Naive thymus-derived CD4-positive, alpha-beta T cell (primary cell): ENCODE data around the gene GORASP2. TPM values are rescaled to one million over a fixed set of nuclear protein-coding genes. Genes with fewer than 3 reads are reported as not detected.
A peak's percentile ranks its signal among the peaks of the same experiment; 100 is the strongest.

ENCODE experiments used
- ATAC-seq: fragments of 150-1000 bp; cut with Tn5 transposase; 2 replicates; pipeline ENCODE4 v1.10.0; 2021; ENCODE audit warnings: mild to moderate bottlenecking, moderate library complexity
- CTCF ChIA-PET: fragments of 350-600 bp; sonication (Branson Sonifier 250); formaldehyde crosslinking; loops from one replicate; lab custom pipeline; 2021; ENCODE audit warnings: antibody characterized with exemption; lab: Charles Lee
- POLR2A ChIA-PET: fragments of 350-600 bp; sonication (Branson Sonifier 250); formaldehyde crosslinking; loops from one replicate; lab custom pipeline; 2021; ENCODE audit warnings: antibody characterized with exemption, inconsistent platforms; lab: Charles Lee
- DNase-seq, 9 donors: peaks; one replicate each; pipeline versions ENCODE4 v3.0.0 to v3.0.0-alpha.2; 2020 to 2022; ENCODE audit warnings: mixed read lengths in 1 of 9
- H3K27ac ChIP-seq: one replicate; pipeline ENCODE4 v1.7.0; 2013; ENCODE audit warnings: mild to moderate bottlenecking, low read depth, low read length, moderate library complexity
- H3K27me3 ChIP-seq, 2 donors: one replicate each; pipeline ENCODE4 v1.7.0; 2013; ENCODE audit warnings: low read length in 2 of 2, mild to moderate bottlenecking in 2 of 2, moderate library complexity in 2 of 2; ENCODE audit not compliant: control insufficient read depth in 2 of 2, insufficient read depth in 2 of 2
- H3K36me3 ChIP-seq, 3 experiments: 1 replicate in 2 of 3; 2 replicates in 1 of 3; pipeline ENCODE4 v1.7.0; 2013; ENCODE audit warnings: low read length in 3 of 3, mild to moderate bottlenecking in 3 of 3, moderate library complexity in 1 of 3; ENCODE audit not compliant: insufficient read depth in 3 of 3, control insufficient read depth in 2 of 3
- H3K4me1 ChIP-seq, 2 donors: one replicate each; pipeline ENCODE4 v1.7.0; 2013; ENCODE audit warnings: low read length in 2 of 2, mild to moderate bottlenecking in 2 of 2, moderate library complexity in 1 of 2; ENCODE audit not compliant: control insufficient read depth in 2 of 2, insufficient read depth in 2 of 2
- H3K4me3 ChIP-seq: 2 replicates; pipeline ENCODE4 v1.7.0; 2013; ENCODE audit warnings: mild to moderate bottlenecking, low read length
- H3K9me3 ChIP-seq, 3 experiments: 1 replicate in 2 of 3; 2 replicates in 1 of 3; pipeline ENCODE4 v1.7.0; 2013; ENCODE audit warnings: low read length in 3 of 3; ENCODE audit not compliant: control insufficient read depth in 2 of 3
- H3K27ac Mint-ChIP-seq, 9 donors: one replicate each; pipeline ENCODE4 v1.8.0; 2020 to 2022; ENCODE audit warnings: mixed read lengths in 9 of 9, mild to moderate bottlenecking in 8 of 9, moderate library complexity in 5 of 9, inconsistent platforms in 2 of 9
- H3K27me3 Mint-ChIP-seq, 5 donors: one replicate each; pipeline ENCODE4 v1.8.0; 2021 to 2022; ENCODE audit warnings: mixed read lengths in 5 of 5, mild to moderate bottlenecking in 1 of 5
- H3K36me3 Mint-ChIP-seq, 5 donors: one replicate each; pipeline ENCODE4 v1.8.0; 2020 to 2022; ENCODE audit warnings: mixed read lengths in 5 of 5, mild to moderate bottlenecking in 3 of 5, inconsistent platforms in 1 of 5
- H3K4me1 Mint-ChIP-seq, 7 donors: one replicate each; pipeline ENCODE4 v1.8.0; 2020 to 2022; ENCODE audit warnings: mixed read lengths in 7 of 7, mild to moderate bottlenecking in 3 of 7, inconsistent platforms in 1 of 7
- H3K4me3 Mint-ChIP-seq, 10 donors: one replicate each; pipeline ENCODE4 v1.8.0; 2020 to 2022; ENCODE audit warnings: mild to moderate bottlenecking in 10 of 10, mixed read lengths in 10 of 10, moderate library complexity in 6 of 10, inconsistent platforms in 2 of 10
- H3K9me3 Mint-ChIP-seq, 11 donors: one replicate each; pipeline ENCODE4 v1.8.0; 2020 to 2022; ENCODE audit warnings: mixed read lengths in 11 of 11, mild to moderate bottlenecking in 4 of 11, inconsistent platforms in 1 of 11, moderate library complexity in 1 of 11
- intact Hi-C, 2 donors: fragments of 100-400 bp; cut with micrococcal nuclease; formaldehyde crosslinking; loops; one replicate each; pipeline ENCODE4 v1.15.1; 2023
- polyA plus RNA-seq, 2 donors: library from polyadenylated mRNA; unstranded; fragments of 300-500 nt; fragmentation: Illumina TruSeq; gene quantifications; one replicate each; pipeline ENCODE4 v1.2.3, GENCODE V29; 2021
- total RNA-seq, 6 experiments: library from RNA in 5 of 6; stranded (reverse) in 5 of 6; gene quantifications; 1 replicate in 5 of 6; 2 replicates in 1 of 6; pipeline ENCODE4 v1.2.3 and lab custom pipeline; 2021 to 2026

The GORASP2 gene
- total and polyA plus RNA-seq, 7 experiments from 2014 or later = 65.2 to 104 (median 77.2) TPM

DNA sequence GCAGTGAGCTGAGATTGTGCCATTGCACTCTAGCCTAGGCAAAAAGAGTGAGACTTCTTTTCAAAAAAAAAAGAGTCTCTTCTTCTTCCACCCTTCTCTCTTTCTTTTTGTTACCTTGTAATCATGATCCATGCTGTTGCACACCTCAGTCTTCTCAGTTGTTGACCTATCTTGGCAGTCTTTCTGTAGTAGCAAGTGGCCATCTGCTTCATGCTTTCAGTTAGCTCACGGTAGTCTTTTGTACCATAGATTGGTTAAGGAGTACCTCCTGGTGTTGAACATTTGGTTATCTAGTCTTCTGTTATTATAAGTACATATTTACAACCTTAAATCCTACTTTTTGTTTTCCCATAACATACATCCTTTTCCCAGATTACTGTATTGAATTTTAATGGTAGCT is 3.1 kb downstream of the GORASP2 start:
- H3K4me1 ChIP-seq = peaks cover 22 to 32% of the 10 kb centered on the region in 2 donors
- ATAC-seq (no peak), DNase-seq (no peak)
- Mint-ChIP-seq H3K4me3 (peak overlapping the region; percentile 9 to 95 (median 58)), H3K27me3 (no peaks in the 10 kb centered on the region), H3K4me1 (peaks cover 33 to 70% (median 64%) of the 10 kb centered on the region in 7 donors), H3K27ac (peak overlapping the region in 3 of 9 donors; percentile 21 to 74 (median 59)), H3K36me3 (peaks cover 0 to 16% (median 3%) of the 10 kb centered on the region in 5 donors), H3K9me3 (peaks cover 0 to 7% (median 0%) of the 10 kb centered on the region in 11 donors)
- intact Hi-C loops = no loop called here
- POLR2A ChIA-PET = interaction anchor here (0.9 kb wide), 1 partner anchor 215 kb away, joined by 6 read pairs; no protein-coding TSS in a partner anchor
- no peaks in the 10 kb centered on the region for H3K9me3 ChIP-seq
- H3K4me3 ChIP-seq = no peak overlapping the region
- no peaks in the 10 kb centered on the region for H3K27me3 ChIP-seq
- no peak overlapping the region for H3K27ac ChIP-seq
- CTCF ChIA-PET = interaction anchor here (1.0 kb wide), 1 partner anchor 19 kb away, joined by 3 read pairs; no protein-coding TSS in a partner anchor
- peaks cover 0 to 13% (median 4%) of the 10 kb centered on the region in 3 experiments for H3K36me3 ChIP-seq

DNA sequence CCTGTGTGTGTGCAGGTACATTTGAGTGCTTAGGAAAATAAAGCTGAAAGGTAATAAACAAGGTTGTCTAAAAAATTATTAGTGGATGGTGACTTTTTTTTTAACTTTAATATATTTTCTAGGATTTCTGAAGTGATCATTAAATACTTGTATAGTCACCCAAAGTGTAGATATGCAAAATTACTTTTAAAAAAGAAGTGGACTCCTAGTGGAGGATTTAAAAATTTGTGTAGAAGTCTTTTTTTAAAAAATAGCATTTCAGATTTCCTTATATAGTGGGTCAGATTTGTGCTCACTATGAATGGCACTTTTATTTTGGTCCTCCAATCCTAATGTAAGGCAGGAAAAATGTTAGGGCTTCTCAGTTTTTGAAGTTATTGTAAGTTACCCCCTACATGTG is 3.9 kb downstream of the GORASP2 start:
- Mint-ChIP-seq H3K4me3 (peak overlapping the region in 1 of 10 donors; percentile 65), H3K9me3 (peaks cover 0 to 5% (median 0%) of the 10 kb centered on the region in 11 donors), H3K36me3 (peaks cover 0 to 16% (median 3%) of the 10 kb centered on the region in 5 donors), H3K27ac (no peak overlapping the region), H3K27me3 (no peaks in the 10 kb centered on the region), H3K4me1 (peaks cover 39 to 76% (median 70%) of the 10 kb centered on the region in 7 donors)
- ChIA-PET CTCF (interaction anchor here (1.0 kb wide), 1 partner anchor 18 kb away, joined by 3 read pairs; no protein-coding TSS in a partner anchor), POLR2A (no interaction called here)
- Histone ChIP-seq H3K4me3 (no peak overlapping the region), H3K4me1 (peaks cover 26 to 29% of the 10 kb centered on the region in 2 donors), H3K36me3 (peaks cover 0 to 17% (median 4%) of the 10 kb centered on the region in 3 experiments), H3K9me3 (no peaks in the 10 kb centered on the region), H3K27ac (no peak overlapping the region), H3K27me3 (no peaks in the 10 kb centered on the region)
- ATAC-seq (no peak), DNase-seq (no peak)
- intact Hi-C loops = no loop called here

DNA sequence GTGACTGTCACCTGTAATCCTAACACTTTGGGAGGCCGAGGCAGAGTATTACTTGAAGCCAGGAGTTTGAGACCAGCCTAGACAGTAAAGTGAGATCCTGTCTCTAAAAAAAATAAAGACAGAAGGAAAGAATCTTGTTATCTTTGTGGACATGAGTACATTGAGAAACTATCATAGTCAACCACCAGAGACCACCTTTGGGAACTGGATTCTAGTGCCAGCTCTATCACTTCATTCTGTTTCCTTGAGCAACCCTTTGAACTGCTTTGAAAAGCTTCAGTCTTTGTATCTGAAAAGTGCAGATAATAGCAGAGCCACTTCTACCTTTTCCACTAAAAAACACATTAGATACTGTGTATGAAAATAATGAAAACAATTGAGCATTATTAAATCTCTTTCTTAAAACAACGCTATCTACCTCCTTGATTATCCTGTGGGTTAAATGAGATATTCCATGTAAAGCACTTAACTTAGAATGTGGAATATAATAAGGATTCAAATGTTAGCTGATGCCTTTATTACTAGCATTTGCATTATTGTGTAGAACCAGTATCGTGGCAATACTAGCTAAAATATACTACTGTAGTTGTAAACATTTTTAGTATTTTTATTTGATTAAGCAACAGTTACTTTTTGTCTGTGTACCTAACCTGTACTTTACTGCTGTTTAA is 8.8 kb downstream of the GORASP2 start:
- H3K4me1 Mint-ChIP-seq = peaks cover 41 to 87% (median 84%) of the 10 kb centered on the region in 7 donors

DNA sequence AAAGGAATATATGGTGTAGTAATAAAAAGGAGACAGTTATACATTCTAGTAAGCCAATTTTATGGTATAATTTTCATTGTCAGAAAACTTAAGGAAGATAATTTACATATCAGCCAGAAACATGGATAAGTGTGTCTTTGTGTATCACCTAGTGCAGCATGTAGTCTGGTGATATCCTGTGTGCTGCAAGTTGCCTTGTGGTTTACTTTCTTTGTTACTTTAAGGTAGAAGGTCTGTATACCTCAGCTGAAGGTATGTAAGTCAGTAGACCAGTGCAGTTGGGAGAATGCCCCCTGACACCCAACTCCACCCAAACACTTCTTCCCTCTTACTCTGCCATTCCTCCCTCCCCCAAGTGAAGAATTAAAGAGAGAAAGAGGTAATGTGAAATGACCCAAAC is 11.0 kb downstream of the GORASP2 start:
- peak overlapping the region in 3 of 9 donors; percentile 21 to 63 (median 48) for H3K27ac Mint-ChIP-seq
- ATAC-seq (peak; percentile 37), DNase-seq (no peak)
- POLR2A ChIA-PET = no interaction called here
- H3K4me1 ChIP-seq = peaks cover 6 to 27% of the 10 kb centered on the region in 2 donors
- peak overlapping the region in 3 of 10 donors; percentile 9 to 60 (median 17) for H3K4me3 Mint-ChIP-seq
- peaks cover 0 to 12% (median 4%) of the 10 kb centered on the region in 3 experiments for H3K36me3 ChIP-seq
- H3K36me3 Mint-ChIP-seq = peaks cover 0 to 19% (median 3%) of the 10 kb centered on the region in 5 donors
- no peaks in the 10 kb centered on the region for H3K9me3 Mint-ChIP-seq
- H3K4me3 ChIP-seq = no peak overlapping the region
- peaks cover 41 to 86% (median 83%) of the 10 kb centered on the region in 7 donors for H3K4me1 Mint-ChIP-seq
- CTCF ChIA-PET = interaction anchor here (2.4 kb wide), 1 partner anchor 11 kb away, joined by 9 read pairs; the partner anchor contains the start of gene GORASP2
- intact Hi-C loops = loop anchor here in 1 of 2 donors (1.0 kb wide), 1 partner anchor 11 kb away; the partner anchor contains the start of gene GORASP2
- H3K27me3 ChIP-seq = no peaks in the 10 kb centered on the region
- H3K27me3 Mint-ChIP-seq = no peaks in the 10 kb centered on the region
- no peak overlapping the region for H3K27ac ChIP-seq
- H3K9me3 ChIP-seq = no peaks in the 10 kb centered on the region

More for the DNA sequence above, 8.8 kb downstream of the GORASP2 start:
- no peaks in the 10 kb centered on the region for H3K9me3 Mint-ChIP-seq
- peaks cover 0 to 17% (median 4%) of the 10 kb centered on the region in 5 donors for H3K36me3 Mint-ChIP-seq
- Histone ChIP-seq H3K4me3 (no peak overlapping the region), H3K27ac (no peak overlapping the region), H3K27me3 (no peaks in the 10 kb centered on the region), H3K9me3 (no peaks in the 10 kb centered on the region), H3K36me3 (peaks cover 0 to 12% (median 4%) of the 10 kb centered on the region in 3 experiments), H3K4me1 (peaks cover 12 to 27% of the 10 kb centered on the region in 2 donors)
- ATAC-seq (no peak), DNase-seq (no peak)
- H3K27ac Mint-ChIP-seq = peak overlapping the region in 1 of 9 donors; percentile 50
- ChIA-PET CTCF (interaction anchor here (0.7 to 2.4 kb wide), 3 partner anchors 9 to 36 kb away, joined by 3 to 9 read pairs (median 5); partner anchors contain the start of gene GORASP2), POLR2A (interaction anchor here (0.8 to 1.5 kb wide), 2 partner anchors 7 to 497 kb away, joined by 3 to 5 read pairs; partner anchors contain the start of genes DCAF17 and METTL8)
- no peaks in the 10 kb centered on the region for H3K27me3 Mint-ChIP-seq
- intact Hi-C loops = no loop called here
- H3K4me3 Mint-ChIP-seq = peak overlapping the region in 6 of 10 donors; percentile 9 to 38 (median 25)

DNA sequence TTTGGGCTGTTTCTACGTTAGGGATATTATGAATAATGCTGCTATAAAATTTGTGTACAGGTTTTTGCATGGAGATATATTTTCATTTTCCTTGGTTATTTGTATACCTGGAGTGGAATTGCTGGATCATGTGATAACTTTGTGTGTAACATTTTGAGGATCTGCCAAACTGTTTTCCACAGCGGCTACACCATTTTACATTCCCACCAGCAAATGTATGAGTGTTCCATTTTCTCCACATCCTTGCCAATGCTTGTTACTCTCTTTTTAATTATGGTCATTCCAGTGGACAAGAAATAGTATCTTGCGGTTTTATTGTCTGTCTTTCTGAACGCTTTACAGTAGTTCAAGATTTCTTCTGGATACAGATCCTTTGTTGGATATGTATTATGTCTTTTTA is 13.6 kb downstream of the GORASP2 start:
- Histone ChIP-seq H3K9me3 (no peaks in the 10 kb centered on the region), H3K27me3 (no peaks in the 10 kb centered on the region), H3K36me3 (peaks cover 0 to 4% (median 0%) of the 10 kb centered on the region in 3 experiments), H3K4me1 (peaks cover 6 to 21% of the 10 kb centered on the region in 2 donors), H3K27ac (no peak overlapping the region), H3K4me3 (no peak overlapping the region)
- Mint-ChIP-seq H3K27me3 (no peaks in the 10 kb centered on the region), H3K4me3 (peak overlapping the region in 1 of 10 donors; percentile 7), H3K4me1 (peaks cover 40 to 88% (median 76%) of the 10 kb centered on the region in 7 donors), H3K27ac (peak overlapping the region in 2 of 9 donors; percentile 14 to 22), H3K9me3 (no peaks in the 10 kb centered on the region), H3K36me3 (peaks cover 0 to 16% (median 7%) of the 10 kb centered on the region in 5 donors)
- ATAC-seq = no peak
- intact Hi-C loops = no loop called here
- ChIA-PET POLR2A (no interaction called here), CTCF (interaction anchor here (1.0 to 1.4 kb wide), 2 partner anchors 14 to 190 kb away, joined by 3 to 4 read pairs; partner anchors contain the start of gene GORASP2)
- DNase-seq = no peak

DNA sequence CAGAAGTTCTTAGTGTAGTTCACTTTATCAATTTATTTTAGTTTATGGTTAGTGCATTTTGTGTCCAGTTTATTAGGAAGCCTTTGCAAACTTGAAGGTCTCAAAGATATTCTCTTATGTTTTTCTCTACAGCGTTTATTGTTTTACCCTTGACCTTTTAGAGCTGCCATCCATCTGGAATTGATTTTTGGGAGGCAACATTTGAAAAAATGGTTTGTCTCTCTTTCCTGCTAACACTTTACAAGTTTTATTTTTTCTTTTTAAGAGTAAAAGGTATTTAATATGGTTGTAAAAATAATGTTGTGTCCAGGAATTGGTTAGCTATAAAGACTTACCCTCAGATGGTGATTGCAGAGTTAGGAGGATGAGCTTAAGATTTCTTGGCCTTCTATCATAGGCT is 14.0 kb downstream of the GORASP2 start:
- POLR2A ChIA-PET = no interaction called here

More for the DNA sequence above, 14.0 kb downstream of the GORASP2 start:
- peaks cover 0 to 16% (median 7%) of the 10 kb centered on the region in 5 donors for H3K36me3 Mint-ChIP-seq
- H3K27ac Mint-ChIP-seq = peak overlapping the region in 2 of 9 donors; percentile 14 to 22
- intact Hi-C loops = no loop called here
- H3K27ac ChIP-seq = no peak overlapping the region
- no peaks in the 10 kb centered on the region for H3K9me3 ChIP-seq
- no peak overlapping the region for H3K4me3 ChIP-seq
- CTCF ChIA-PET = interaction anchor here (1.0 to 1.4 kb wide), 2 partner anchors 14 to 190 kb away, joined by 3 to 4 read pairs; partner anchors contain the start of gene GORASP2
- no peaks in the 10 kb centered on the region for H3K27me3 ChIP-seq
- H3K9me3 Mint-ChIP-seq = no peaks in the 10 kb centered on the region
- peaks cover 38 to 85% (median 73%) of the 10 kb centered on the region in 7 donors for H3K4me1 Mint-ChIP-seq
- DNase-seq (no peak), ATAC-seq (no peak)
- H3K4me3 Mint-ChIP-seq = no peak overlapping the region
- peaks cover 6 to 20% of the 10 kb centered on the region in 2 donors for H3K4me1 ChIP-seq
- no peaks in the 10 kb centered on the region for H3K27me3 Mint-ChIP-seq
- H3K36me3 ChIP-seq = peaks cover 0 to 4% (median 0%) of the 10 kb centered on the region in 3 experiments
